GM21423 (cell line): ENCODE measurements around the gene SCARB2.
"Not testable (repeated sequence)": the region's sequence is repeated elsewhere in the genome, so short reads cannot be mapped to it uniquely, and the experiment has no call there.

Experiments
- ATAC-seq: cut with Tn5 transposase; IDR thresholded peaks from one replicate; pipeline ENCODE4 v1.9.1; 2021; ENCODE audit warnings: mild to moderate bottlenecking, moderate library complexity; ENCODE audit not compliant: unreplicated experiment

Gene SCARB2

GRCh38 chr4:76213415-76214176 lies at the start of gene SCARB2:
TSS of gene SCARB2 (minus strand) at chr4:76213824. CDS start at chr4:76213543, 281 bp downstream.
- ATAC-seq: peak; percentile 69

GRCh38 chr4:76260571-76260970 lies 46.9 kb upstream of the SCARB2 start:
- no peak for ATAC-seq

GRCh38 chr4:76257824-76258223 lies 44.2 kb upstream of the SCARB2 start:
- ATAC-seq: no peak

- ATAC-seq: no peak
These were observed 43.3 kb upstream of the SCARB2 start for GRCh38 chr4:76256968-76257367.

- no peak for ATAC-seq
These were observed 42.4 kb upstream of the SCARB2 start for GRCh38 chr4:76256032-76256431.

GRCh38 chr4:76253511-76253910 lies 39.9 kb upstream of the SCARB2 start:
- ATAC-seq: no peak

- no peak for ATAC-seq
These were observed 38.6 kb upstream of the SCARB2 start for GRCh38 chr4:76252271-76252653.

GRCh38 chr4:76251441-76252270 lies 38.0 kb upstream of the SCARB2 start, which contains the start of gene FAM47E:
TSS of gene FAM47E (plus strand) at chr4:76251721. CDS start at chr4:76251747, 26 bp downstream.
- ATAC-seq: no peak

- ATAC-seq: no peak
These were observed 37.3 kb upstream of the SCARB2 start for GRCh38 chr4:76250962-76251361.

- no peak for ATAC-seq
These were observed 33.2 kb upstream of the SCARB2 start for GRCh38 chr4:76246852-76247251.

GRCh38 chr4:76246025-76246424 lies 32.4 kb upstream of the SCARB2 start:
- no peak for ATAC-seq

GRCh38 chr4:76243877-76244276 lies 30.3 kb upstream of the SCARB2 start:
- not testable (repeated sequence) for ATAC-seq

- no peak for ATAC-seq
These were observed 26.6 kb upstream of the SCARB2 start for GRCh38 chr4:76240236-76240635.

- no peak for ATAC-seq
These were observed 25.1 kb upstream of the SCARB2 start for GRCh38 chr4:76238701-76239100.

- no peak for ATAC-seq
These were observed 24.6 kb upstream of the SCARB2 start for GRCh38 chr4:76238236-76238635.

GRCh38 chr4:76235915-76236314 lies 22.3 kb upstream of the SCARB2 start:
- ATAC-seq: no peak

- ATAC-seq: no peak
These were observed 21.8 kb upstream of the SCARB2 start for GRCh38 chr4:76235407-76235806.

GRCh38 chr4:76234679-76235044 lies 21.0 kb upstream of the SCARB2 start:
- ATAC-seq: no peak

GRCh38 chr4:76233967-76234678 lies 20.5 kb upstream of the SCARB2 start:
- no peak for ATAC-seq

GRCh38 chr4:76233529-76233928 lies 19.9 kb upstream of the SCARB2 start:
- no peak for ATAC-seq

GRCh38 chr4:76233083-76233482 lies 19.5 kb upstream of the SCARB2 start:
- ATAC-seq: no peak
